GM23338 (cell line): Measurements from ENCODE around the gene OR52L1. TPM values are rescaled to one million over a fixed set of nuclear protein-coding genes. Genes with fewer than 3 reads are reported as not detected.

Experiments
- ATAC-seq: fragments of 200-7000 bp; cut with Tn5 transposase; 3 replicates; pipeline ENCODE4 v1.9.1; 2020
- DNase-seq: peaks from one replicate; pipeline ENCODE4 v3.0.0-alpha.2; 2015; ENCODE audit warnings: low spot score
- H2AFZ ChIP-seq: fragments of 200-600 bp; sonication (generic); 2 replicates; pipeline ENCODE4 v1.8.0; 2016; ENCODE audit warnings: antibody characterized with exemption, mild to moderate bottlenecking, moderate library complexity
- H3F3A ChIP-seq: fragments of 200-600 bp; sonication (generic); replicated peaks from 2 replicates; pipeline ENCODE4 v1.8.0; 2017; ENCODE audit warnings: antibody characterized with exemption, mixed run types, low read depth
- H3K27ac ChIP-seq: fragments of 200-600 bp; sonication (generic); 2 replicates; pipeline ENCODE4 v1.6.1; 2016; ENCODE audit warnings: low read depth
- H3K27me3 ChIP-seq: fragments of 200-600 bp; sonication (generic); 2 replicates; pipeline ENCODE4 v1.8.0; 2016; ENCODE audit warnings: mild to moderate bottlenecking, mixed run types, moderate library complexity; ENCODE audit not compliant: insufficient read depth
- H3K36me3 ChIP-seq: fragments of 200-600 bp; sonication (generic); 2 replicates; pipeline ENCODE4 v1.8.0; 2016; ENCODE audit warnings: mild to moderate bottlenecking; ENCODE audit not compliant: insufficient read depth
- H3K4me1 ChIP-seq: fragments of 200-600 bp; sonication (generic); 2 replicates; pipeline ENCODE4 v1.8.0; 2016; ENCODE audit warnings: mild to moderate bottlenecking, moderate library complexity; ENCODE audit not compliant: insufficient read depth
- H3K4me2 ChIP-seq: fragments of 200-600 bp; sonication (generic); 2 replicates; pipeline ENCODE4 v1.7.1; 2017; ENCODE audit warnings: mixed run types
- H3K4me3 ChIP-seq: fragments of 200-600 bp; sonication (generic); 2 replicates; pipeline ENCODE4 v1.6.1; 2016; ENCODE audit warnings: mixed run types
- H3K79me2 ChIP-seq: fragments of 200-600 bp; sonication (generic); replicated peaks from 2 replicates; pipeline ENCODE4 v1.8.0; 2017; ENCODE audit warnings: mild to moderate bottlenecking; ENCODE audit not compliant: insufficient read depth
- H3K9me2 ChIP-seq: fragments of 200-600 bp; sonication (generic); 2 replicates; pipeline ENCODE4 v1.8.0; 2017; ENCODE audit not compliant: insufficient read depth
- H4K20me1 ChIP-seq: fragments of 200-600 bp; sonication (generic); replicated peaks from 2 replicates; pipeline ENCODE4 v1.8.0; 2017; ENCODE audit warnings: mild to moderate bottlenecking; ENCODE audit not compliant: insufficient read depth
- H3K27ac Mint-ChIP-seq: 2 replicates; pipeline ENCODE4 v1.8.0; 2020; ENCODE audit warnings: inconsistent platforms, mild to moderate bottlenecking, moderate library complexity, mixed read lengths
- H3K27me3 Mint-ChIP-seq: 3 replicates; pipeline ENCODE4 v1.8.0; 2022; ENCODE audit warnings: low read depth, mild to moderate bottlenecking, moderate library complexity, mixed read lengths, inconsistent platforms; ENCODE audit not compliant: insufficient read depth, poor library complexity
- H3K36me3 Mint-ChIP-seq: 3 replicates; pipeline ENCODE4 v1.8.0; 2021; ENCODE audit warnings: low read depth, mild to moderate bottlenecking, inconsistent platforms, moderate library complexity, mixed read lengths
- H3K4me1 Mint-ChIP-seq: 3 replicates; pipeline ENCODE4 v1.8.0; 2020; ENCODE audit warnings: mild to moderate bottlenecking, inconsistent platforms, mixed read lengths
- H3K4me3 Mint-ChIP-seq: 3 replicates; pipeline ENCODE4 v1.8.0; 2021; ENCODE audit warnings: moderate library complexity, mild to moderate bottlenecking, inconsistent platforms, mixed read lengths
- H3K9me3 Mint-ChIP-seq: 3 replicates; pipeline ENCODE4 v1.8.0; 2020; ENCODE audit warnings: moderate library complexity, mild to moderate bottlenecking, inconsistent platforms, mixed read lengths
- CREB1 ChIP-seq: fragments of 250-450 bp; sonication (Bioruptor Pico); IDR thresholded peaks from 2 replicates; pipeline ENCODE4 v1.5.0; 2020; ENCODE audit warnings: low read depth, mild to moderate bottlenecking, moderate library complexity
- CTCF ChIP-seq, 2 experiments: fragments of 200-600 bp in 1 of 2; sonication (generic) in 1 of 2; conservative IDR thresholded peaks; 2 replicates each; pipeline versions ENCODE4 v1.5.1 to v1.6.1; 2016 to 2017; ENCODE audit warnings: antibody characterized with exemption in 2 of 2, low read depth in 2 of 2, mild to moderate bottlenecking in 2 of 2, moderate library complexity in 1 of 2
- ETS1 ChIP-seq: IDR thresholded peaks from 2 replicates; pipeline ENCODE4 v1.6.1; 2016; ENCODE audit warnings: antibody characterized with exemption
- EZH2 ChIP-seq: fragments of 200-600 bp; sonication (generic); IDR thresholded peaks from one replicate; pipeline ENCODE4 v1.8.0; 2017; ENCODE audit warnings: antibody characterized with exemption, mild to moderate bottlenecking, low read depth; ENCODE audit not compliant: unreplicated experiment
- EZH2phosphoT487 ChIP-seq: fragments of 200-600 bp; sonication (generic); IDR thresholded peaks from one replicate; pipeline ENCODE4 v1.8.1; 2018; ENCODE audit warnings: antibody characterized with exemption; ENCODE audit not compliant: unreplicated experiment
- NANOG ChIP-seq: IDR thresholded peaks from 2 replicates; pipeline ENCODE4 v1.6.1; 2016; ENCODE audit warnings: antibody characterized with exemption, borderline replicate concordance
- POLR2AphosphoS5 ChIP-seq: IDR thresholded peaks from 2 replicates; pipeline ENCODE4 v1.6.1; 2016; ENCODE audit warnings: antibody characterized with exemption, low read depth
- STAT1 ChIP-seq: IDR thresholded peaks from one replicate; pipeline ENCODE4 v1.6.1; 2016; ENCODE audit warnings: antibody characterized with exemption; ENCODE audit not compliant: unreplicated experiment
- ZNF114 ChIP-seq: fragments of 250-450 bp; sonication (Bioruptor Pico); IDR thresholded peaks from 2 replicates; pipeline ENCODE4 v1.5.0; 2020; ENCODE audit warnings: mild to moderate bottlenecking, moderate library complexity
- polyA plus RNA-seq: library from polyadenylated mRNA; unstranded; fragments of >200 nt; fragmentation: Nextera tagmentation; extraction: Ambion mirVana; gene quantifications from 2 replicates; pipeline ENCODE4 v1.2.1, GENCODE V29; 2016
- total RNA-seq: library from RNA; depleted of rRNA; stranded (reverse); fragments of >200 nt; shearing (Covaris generic); gene quantifications from 2 replicates; pipeline ENCODE4 v1.2.3, GENCODE V29; 2014
- TF ChIP-seq, protein P1 (sequence below): IDR thresholded peaks from one replicate; pipeline ENCODE4 v1.6.1; 2018; ENCODE audit warnings: antibody characterized with exemption; ENCODE audit not compliant: unreplicated experiment

Gene OR52L1
- total and polyA plus RNA-seq, 2 experiments from 2014 or later = 0.17 TPM; not detected in 1

GRCh38 chr11:6002202-6002699 is 15.5 kb upstream of the OR52L1 start:
- Mint-ChIP-seq H3K27ac (no peak overlapping the region), H3K4me1 (no peaks in the 10 kb centered on the region), H3K36me3 (no peaks in the 10 kb centered on the region), H3K4me3 (no peak overlapping the region), H3K9me3 (no peaks in the 10 kb centered on the region), H3K27me3 (no peaks in the 10 kb centered on the region)
- Histone ChIP-seq H3K9me2 (no peaks in the 10 kb centered on the region), H3F3A (no peaks in the 10 kb centered on the region), H3K4me1 (no peaks in the 10 kb centered on the region), H3K36me3 (no peaks in the 10 kb centered on the region), H3K4me3 (no peak overlapping the region), H3K79me2 (no peaks in the 10 kb centered on the region), H3K4me2 (no peak overlapping the region), H4K20me1 (no peaks in the 10 kb centered on the region), H2AFZ (no peak overlapping the region), H3K27ac (no peak overlapping the region), H3K27me3 (no peaks in the 10 kb centered on the region)
- TF ChIP-seq POLR2AphosphoS5 (no peak), EZH2phosphoT487 (no peak), CREB1 (CRISPR knock-in tag) (no peak), ZNF114 (CRISPR knock-in tag) (no peak), NANOG (no peak), STAT1 (no peak), ETS1 (no peak), EZH2 (no peak)
- TF ChIP-seq, protein P1, sequence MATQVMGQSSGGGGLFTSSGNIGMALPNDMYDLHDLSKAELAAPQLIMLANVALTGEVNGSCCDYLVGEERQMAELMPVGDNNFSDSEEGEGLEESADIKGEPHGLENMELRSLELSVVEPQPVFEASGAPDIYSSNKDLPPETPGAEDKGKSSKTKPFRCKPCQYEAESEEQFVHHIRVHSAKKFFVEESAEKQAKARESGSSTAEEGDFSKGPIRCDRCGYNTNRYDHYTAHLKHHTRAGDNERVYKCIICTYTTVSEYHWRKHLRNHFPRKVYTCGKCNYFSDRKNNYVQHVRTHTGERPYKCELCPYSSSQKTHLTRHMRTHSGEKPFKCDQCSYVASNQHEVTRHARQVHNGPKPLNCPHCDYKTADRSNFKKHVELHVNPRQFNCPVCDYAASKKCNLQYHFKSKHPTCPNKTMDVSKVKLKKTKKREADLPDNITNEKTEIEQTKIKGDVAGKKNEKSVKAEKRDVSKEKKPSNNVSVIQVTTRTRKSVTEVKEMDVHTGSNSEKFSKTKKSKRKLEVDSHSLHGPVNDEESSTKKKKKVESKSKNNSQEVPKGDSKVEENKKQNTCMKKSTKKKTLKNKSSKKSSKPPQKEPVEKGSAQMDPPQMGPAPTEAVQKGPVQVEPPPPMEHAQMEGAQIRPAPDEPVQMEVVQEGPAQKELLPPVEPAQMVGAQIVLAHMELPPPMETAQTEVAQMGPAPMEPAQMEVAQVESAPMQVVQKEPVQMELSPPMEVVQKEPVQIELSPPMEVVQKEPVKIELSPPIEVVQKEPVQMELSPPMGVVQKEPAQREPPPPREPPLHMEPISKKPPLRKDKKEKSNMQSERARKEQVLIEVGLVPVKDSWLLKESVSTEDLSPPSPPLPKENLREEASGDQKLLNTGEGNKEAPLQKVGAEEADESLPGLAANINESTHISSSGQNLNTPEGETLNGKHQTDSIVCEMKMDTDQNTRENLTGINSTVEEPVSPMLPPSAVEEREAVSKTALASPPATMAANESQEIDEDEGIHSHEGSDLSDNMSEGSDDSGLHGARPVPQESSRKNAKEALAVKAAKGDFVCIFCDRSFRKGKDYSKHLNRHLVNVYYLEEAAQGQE = no peak
- ATAC-seq (no peak), DNase-seq (no peak)

DNA sequence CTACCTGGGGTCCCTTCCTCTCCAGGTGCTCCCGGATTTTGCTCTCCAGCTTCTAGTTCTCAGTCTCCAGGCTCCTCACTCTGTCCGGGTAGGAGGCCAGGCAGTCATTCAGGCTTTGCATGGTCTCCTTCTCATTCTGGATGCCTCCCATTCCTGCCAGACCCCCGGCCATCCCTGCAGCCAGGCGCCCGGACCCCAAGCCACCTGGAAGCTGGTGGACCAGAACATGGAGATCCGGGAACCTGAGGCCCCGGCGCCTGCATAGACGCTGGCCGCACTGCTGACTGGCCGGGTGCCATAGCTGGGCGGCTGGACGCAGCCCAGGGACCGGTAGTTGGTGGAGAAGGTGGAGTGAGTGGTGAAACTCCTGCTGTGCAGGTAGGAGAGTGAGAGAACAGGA is 8.0 kb upstream of the OR52L1 start:
- H3K4me1 Mint-ChIP-seq = peaks cover 3% of the 10 kb centered on the region; the same call in 1 of the 3 replicates
- Histone ChIP-seq H4K20me1 (no peaks in the 10 kb centered on the region), H3K79me2 (no peaks in the 10 kb centered on the region), H3K4me1 (no peaks in the 10 kb centered on the region), H3K27me3 (no peaks in the 10 kb centered on the region), H3K27ac (no peak overlapping the region), H2AFZ (no peak overlapping the region), H3K9me2 (no peaks in the 10 kb centered on the region), H3K4me3 (no peak overlapping the region), H3F3A (no peaks in the 10 kb centered on the region), H3K4me2 (no peak overlapping the region), H3K36me3 (no peaks in the 10 kb centered on the region)
- H3K4me3 Mint-ChIP-seq = no peak overlapping the region
- DNase-seq (no peak), ATAC-seq (no peak)
- no peaks in the 10 kb centered on the region for H3K36me3 Mint-ChIP-seq
- no peak overlapping the region for H3K27ac Mint-ChIP-seq
- no peaks in the 10 kb centered on the region for H3K9me3 Mint-ChIP-seq
- peaks cover 2% of the 10 kb centered on the region for H3K27me3 Mint-ChIP-seq
- no peak for TF ChIP-seq CTCF (conservative IDR thresholded peaks at IDR 0.05; ENCODE audit: low read depth in 2 of 2)
- no peak for TF ChIP-seq EZH2phosphoT487
